IMR-90 (cell line): ENCODE measurements around the gene HLX. TPM values are rescaled to one million over a fixed set of nuclear protein-coding genes. Genes with fewer than 3 reads are reported as not detected.

Experiments
- ATAC-seq: fragments of 200-7000 bp; cut with Tn5 transposase; 2 replicates; pipeline ENCODE4 v1.9.1; 2020; ENCODE audit warnings: low read depth, mild to moderate bottlenecking, moderate library complexity
- BruUV-seq: library from RNA; stranded (reverse); fragments of 400-500 nt; replicated peaks from 2 replicates; lab custom pipeline; 2021; lab: Mats Ljungman, UMichigan
- CTCF ChIA-PET: fragments of 300-600 bp; formaldehyde crosslinking; extraction: SDS; loops from one replicate; lab custom pipeline; 2021; ENCODE audit warnings: antibody characterized with exemption; lab: Yijun Ruan, JAX
- POLR2A ChIA-PET: fragments of 300-600 bp; sonication (Branson Sonifier 250); formaldehyde crosslinking; loops from one replicate; lab custom pipeline; 2022; ENCODE audit warnings: antibody characterized with exemption; ENCODE audit not compliant: unreplicated experiment; lab: Charles Lee
- DNase-seq: peaks from one replicate; pipeline ENCODE4 v3.0.0; 2013
- H2AFZ ChIP-seq: replicated peaks from 2 replicates; pipeline ENCODE3; 2013; ENCODE audit warnings: low read length, mild to moderate bottlenecking; ENCODE audit not compliant: poor library complexity
- H2AK5ac ChIP-seq: 2 replicates; pipeline ENCODE4 v1.6.1; 2013; ENCODE audit warnings: low read depth, low read length, inconsistent platforms
- H2AK9ac ChIP-seq: replicated peaks from 2 replicates; pipeline ENCODE3; 2013; ENCODE audit warnings: mild to moderate bottlenecking, low read depth, low read length, moderate library complexity; ENCODE audit not compliant: poor library complexity
- H2BK120ac ChIP-seq: 2 replicates; pipeline ENCODE4 v1.6.1; 2013; ENCODE audit warnings: low read depth, low read length, inconsistent platforms
- H2BK15ac ChIP-seq: 3 replicates; pipeline ENCODE4 v1.6.1; 2013; ENCODE audit warnings: low read depth, low read length, inconsistent platforms
- H2BK20ac ChIP-seq: 2 replicates; pipeline ENCODE4 v1.6.1; 2013; ENCODE audit warnings: low read depth, mild to moderate bottlenecking, inconsistent platforms, low read length, moderate library complexity
- H2BK5ac ChIP-seq: 2 replicates; pipeline ENCODE4 v1.6.1; 2013; ENCODE audit warnings: mild to moderate bottlenecking, low read depth, low read length, inconsistent platforms; ENCODE audit not compliant: poor library complexity, severe bottlenecking
- H3K14ac ChIP-seq: replicated peaks from 2 replicates; pipeline ENCODE4 v1.6.1; 2013; ENCODE audit warnings: low read depth, low read length, inconsistent platforms
- H3K18ac ChIP-seq: 2 replicates; pipeline ENCODE4 v1.6.1; 2013; ENCODE audit warnings: low read depth, low read length, control low read depth
- H3K23ac ChIP-seq: 2 replicates; pipeline ENCODE4 v1.6.1; 2013; ENCODE audit warnings: low read depth, low read length, inconsistent platforms
- H3K27ac ChIP-seq: 2 replicates; pipeline ENCODE4 v1.5.1; 2013; ENCODE audit warnings: mild to moderate bottlenecking, control low read depth, low read length; ENCODE audit not compliant: insufficient read depth
- H3K27me3 ChIP-seq: 2 replicates; pipeline ENCODE4 v1.6.1; 2013; ENCODE audit warnings: low read length; ENCODE audit not compliant: control insufficient read depth, insufficient read depth
- H3K36me3 ChIP-seq: 2 replicates; pipeline ENCODE4 v1.6.1; 2013; ENCODE audit warnings: low read length, mixed read lengths; ENCODE audit not compliant: control insufficient read depth, insufficient read depth
- H3K4ac ChIP-seq: 2 replicates; pipeline ENCODE4 v1.6.1; 2013; ENCODE audit warnings: low read depth, low read length, inconsistent platforms
- H3K4me1 ChIP-seq: 2 replicates; pipeline ENCODE4 v1.6.1; 2013; ENCODE audit warnings: low read length, mixed read lengths; ENCODE audit not compliant: control insufficient read depth, insufficient read depth
- H3K4me2 ChIP-seq: 2 replicates; pipeline ENCODE4 v1.6.1; 2013; ENCODE audit warnings: low read depth, mild to moderate bottlenecking, control low read depth, low read length, moderate library complexity
- H3K4me3 ChIP-seq: 2 replicates; pipeline ENCODE4 v1.5.1; 2013; ENCODE audit warnings: low read depth, mild to moderate bottlenecking, control low read depth, low read length, moderate library complexity; ENCODE audit not compliant: insufficient read depth
- H3K56ac ChIP-seq: 2 replicates; pipeline ENCODE4 v1.6.1; 2013; ENCODE audit warnings: low read length, inconsistent platforms; ENCODE audit not compliant: insufficient read depth; ENCODE audit errors: extremely low read depth
- H3K79me1 ChIP-seq, 2 experiments: 2 replicates each; pipeline ENCODE4 v1.6.1; 2013; ENCODE audit warnings: low read length in 2 of 2, inconsistent platforms in 1 of 2, low read depth in 1 of 2
- H3K9ac ChIP-seq: 2 replicates; pipeline ENCODE4 v1.6.1; 2013; ENCODE audit warnings: low read depth, low read length, control low read depth
- H3K9me1 ChIP-seq: 2 replicates; pipeline ENCODE4 v1.6.1; 2013; ENCODE audit warnings: low read length, inconsistent platforms; ENCODE audit not compliant: insufficient read depth
- H3K9me3 ChIP-seq: 2 replicates; pipeline ENCODE4 v1.6.1; 2013; ENCODE audit warnings: low read length; ENCODE audit not compliant: control insufficient read depth, insufficient read depth
- H4K20me1 ChIP-seq: 2 replicates; pipeline ENCODE4 v1.6.1; 2013; ENCODE audit warnings: low read length, inconsistent platforms; ENCODE audit not compliant: insufficient read depth
- H4K5ac ChIP-seq: 2 replicates; pipeline ENCODE4 v1.6.1; 2013; ENCODE audit warnings: mild to moderate bottlenecking, low read depth, low read length, control low read depth
- H4K8ac ChIP-seq, 2 experiments: 2 replicates each; pipeline ENCODE4 v1.6.1; 2013; ENCODE audit warnings: low read depth in 2 of 2, low read length in 2 of 2, control low read depth in 1 of 2, inconsistent platforms in 1 of 2
- H4K91ac ChIP-seq: 2 replicates; pipeline ENCODE4 v1.6.1; 2013; ENCODE audit warnings: low read depth, low read length, inconsistent platforms; ENCODE audit not compliant: insufficient read depth
- CTCF ChIP-seq: conservative IDR thresholded peaks from 2 replicates; pipeline ENCODE4 v1.5.1; 2012; ENCODE audit warnings: mild to moderate bottlenecking, low read depth, low read length, improper control_type of control experiment
- ELK1 ChIP-seq: fragments of 150-350 bp; IDR thresholded peaks from 2 replicates; pipeline ENCODE4 v1.6.1; 2016; ENCODE audit warnings: low read depth, mild to moderate bottlenecking, low read length, moderate library complexity, borderline replicate concordance
- MAFK ChIP-seq: IDR thresholded peaks from 2 replicates; pipeline ENCODE4 v1.6.1; 2012; ENCODE audit warnings: low read depth, low read length, improper control_type of control experiment
- MXI1 ChIP-seq: IDR thresholded peaks from 2 replicates; pipeline ENCODE4 v1.6.1; 2012; ENCODE audit warnings: low read depth, mild to moderate bottlenecking, low read length, moderate library complexity, borderline replicate concordance
- WGBS, 2 experiments: methylation state at CpG; one replicate each; pipeline versions ENCODE4 v1.1.5 to v1.1.7; 2013; ENCODE audit warnings: missing lambda C conversion rate in 2 of 2; ENCODE audit not compliant: insufficient read length in 1 of 2; ENCODE audit errors: extremely low coverage in 2 of 2; 5-methylcytosine and 5-hydroxymethylcytosine counted together
- dilution Hi-C: fragments of 300-500 bp; cut with HindIII; formaldehyde crosslinking; loops from one replicate; pipeline ENCODE4 v1.14.3; 2018; ENCODE audit warnings: low sequenced_read_pairs; ENCODE audit not compliant: unreplicated experiment
- in situ Hi-C: fragments of 300-500 bp; cut with MboI; formaldehyde crosslinking; loops from 3 replicates; pipeline ENCODE4 v1.14.3; 2019; ENCODE audit warnings: low sequenced_read_pairs, inconsistent platforms, mixed read lengths
- intact Hi-C: fragments of 100-400 bp; cut with micrococcal nuclease; formaldehyde crosslinking; loops from 2 replicates; pipeline ENCODE4 v1.10.0; 2022
- polyA plus RNA-seq, 3 experiments: library from polyadenylated mRNA; depleted of rRNA; stranded (reverse); fragments of >200 nt; gene quantifications; 2 replicates each; pipeline ENCODE4 v1.2.3, GENCODE V29; 2012; ENCODE audit warnings: low replicate concordance in 1 of 3
- total RNA-seq: library from RNA; depleted of rRNA; stranded (reverse); fragments of >200 nt; gene quantifications from 2 replicates; pipeline ENCODE4 v1.2.3, GENCODE V29; 2012

Gene HLX
- total and polyA plus RNA-seq, 2 of the 4 experiments (the other 2 are of a cell fraction), result 4.3 to 6.1 TPM

GRCh38 chr1:220891224-220892085 is 12.2 kb downstream of the HLX start:
- no peak overlapping the region for H4K5ac ChIP-seq
- intact Hi-C loops, result no loop called here
- H2BK20ac ChIP-seq, result no peak overlapping the region
- POLR2A ChIA-PET, result no interaction called here
- no peak overlapping the region for H4K8ac ChIP-seq
- no peak overlapping the region for H3K18ac ChIP-seq
- H3K56ac ChIP-seq, result no peak overlapping the region
- H3K27ac ChIP-seq, result no peak overlapping the region
- WGBS, 2 experiments, result 56% methylated on average over 16 of the region's 47 CpGs; no CpG with 5 or more reads in 1 of the 2 experiments
- no peaks in the 10 kb centered on the region for H3K4me1 ChIP-seq
- H3K4ac ChIP-seq, result no peak overlapping the region
- no peak for TF ChIP-seq ELK1
- TF ChIP-seq MXI1, result no peak
- TF ChIP-seq CTCF, result no peak
- no peak for TF ChIP-seq MAFK
- H3K23ac ChIP-seq, result no peak overlapping the region
- BruUV-seq, result no TSS peak
- no peak overlapping the region for H2BK5ac ChIP-seq
- no peak overlapping the region for H3K9ac ChIP-seq
- no peak overlapping the region for H2BK15ac ChIP-seq
- no peak overlapping the region for H4K91ac ChIP-seq
- peaks cover 24% of the 10 kb centered on the region for H3K9me3 ChIP-seq
- no peak overlapping the region for H2AK9ac ChIP-seq
- dilution Hi-C loops, result no loop called here
- in situ Hi-C loops, result no loop called here
- no peak overlapping the region for H2AK5ac ChIP-seq
- no peak for ATAC-seq
- no peak overlapping the region for H3K4me3 ChIP-seq
- CTCF ChIA-PET, result no interaction called here
- no peaks in the 10 kb centered on the region for H3K79me1 ChIP-seq
- no peak overlapping the region for H2AFZ ChIP-seq
- no peak overlapping the region for H3K4me2 ChIP-seq
- peaks cover 3% of the 10 kb centered on the region; the same call in 1 of the 2 replicates for H3K36me3 ChIP-seq
- no peaks in the 10 kb centered on the region for H3K9me1 ChIP-seq
- H3K14ac ChIP-seq, result no peak overlapping the region
- peaks cover 36% of the 10 kb centered on the region for H3K27me3 ChIP-seq
- no peaks in the 10 kb centered on the region for H4K20me1 ChIP-seq
- H2BK120ac ChIP-seq, result no peak overlapping the region
- DNase-seq, result no peak
